HFF-Myc (cell line): ENCODE data around the gene FMN2.

Experiments used
- DNase-seq: peaks from one replicate; pipeline ENCODE4 v3.0.0-alpha.2; 2011; ENCODE audit warnings: low read depth; ENCODE audit errors: extremely low read depth
- H3K4me3 ChIP-seq: replicated peaks from 2 replicates; pipeline ENCODE4 v1.5.1; 2011; ENCODE audit warnings: low read depth, mild to moderate bottlenecking, control low read depth, low read length
- CTCF ChIP-seq: IDR thresholded peaks from 2 replicates; pipeline ENCODE4 v1.5.1; 2012; ENCODE audit warnings: mild to moderate bottlenecking, low read depth, low read length, control low read depth; ENCODE audit errors: missing control alignments

The FMN2 gene

GRCh38 chr1:240111558-240111957 lies 19.9 kb downstream of the FMN2 start:
- no peak overlapping the region for H3K4me3 ChIP-seq
- DNase-seq = no peak
- peak; percentile 6 for TF ChIP-seq CTCF

DNA sequence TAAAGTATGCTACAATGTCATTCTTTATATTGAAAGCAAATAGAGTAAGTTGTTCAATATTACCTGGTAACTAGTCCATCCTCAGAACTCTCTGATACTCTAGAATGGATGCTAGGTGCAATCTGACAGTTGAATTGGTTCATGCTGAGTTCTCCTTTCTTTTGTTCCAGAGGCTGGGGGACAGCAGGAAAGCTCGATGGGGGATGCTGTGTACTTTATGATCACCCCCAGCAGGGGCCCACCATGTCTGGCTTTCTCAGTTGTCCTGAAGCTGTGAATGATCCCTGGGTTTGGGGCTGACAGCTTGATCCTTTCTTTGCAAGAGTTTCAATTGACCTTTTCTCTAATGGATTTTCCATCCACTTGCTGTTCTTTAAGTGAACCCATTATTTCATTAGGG lies 22.5 kb downstream of the FMN2 start:
- TF ChIP-seq CTCF = no peak
- no peak for DNase-seq

DNA sequence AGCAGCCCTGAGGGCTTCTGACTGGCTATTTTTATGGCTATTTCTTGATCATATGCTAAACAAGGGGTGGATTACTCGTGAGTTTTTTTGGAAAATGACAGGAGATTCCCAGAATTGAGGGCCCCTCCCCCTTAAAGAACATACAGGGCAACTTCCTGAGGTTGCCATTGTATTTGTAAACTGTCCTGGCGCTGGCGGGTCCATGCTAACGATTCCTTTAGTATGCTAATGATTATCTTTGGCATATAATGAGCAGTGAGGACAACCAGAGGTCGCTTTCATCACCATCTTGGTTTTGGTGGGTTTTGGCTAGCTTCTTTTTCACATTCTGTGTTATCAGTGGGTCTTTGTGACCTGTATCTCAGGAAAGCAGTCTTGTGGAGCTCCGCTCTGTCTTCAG lies 24.1 kb downstream of the FMN2 start:
- H3K4me3 ChIP-seq = no peak overlapping the region
- no peak for DNase-seq
- TF ChIP-seq CTCF = no peak

More for the DNA sequence above, 22.5 kb downstream of the FMN2 start:
- no peak overlapping the region for H3K4me3 ChIP-seq

DNA sequence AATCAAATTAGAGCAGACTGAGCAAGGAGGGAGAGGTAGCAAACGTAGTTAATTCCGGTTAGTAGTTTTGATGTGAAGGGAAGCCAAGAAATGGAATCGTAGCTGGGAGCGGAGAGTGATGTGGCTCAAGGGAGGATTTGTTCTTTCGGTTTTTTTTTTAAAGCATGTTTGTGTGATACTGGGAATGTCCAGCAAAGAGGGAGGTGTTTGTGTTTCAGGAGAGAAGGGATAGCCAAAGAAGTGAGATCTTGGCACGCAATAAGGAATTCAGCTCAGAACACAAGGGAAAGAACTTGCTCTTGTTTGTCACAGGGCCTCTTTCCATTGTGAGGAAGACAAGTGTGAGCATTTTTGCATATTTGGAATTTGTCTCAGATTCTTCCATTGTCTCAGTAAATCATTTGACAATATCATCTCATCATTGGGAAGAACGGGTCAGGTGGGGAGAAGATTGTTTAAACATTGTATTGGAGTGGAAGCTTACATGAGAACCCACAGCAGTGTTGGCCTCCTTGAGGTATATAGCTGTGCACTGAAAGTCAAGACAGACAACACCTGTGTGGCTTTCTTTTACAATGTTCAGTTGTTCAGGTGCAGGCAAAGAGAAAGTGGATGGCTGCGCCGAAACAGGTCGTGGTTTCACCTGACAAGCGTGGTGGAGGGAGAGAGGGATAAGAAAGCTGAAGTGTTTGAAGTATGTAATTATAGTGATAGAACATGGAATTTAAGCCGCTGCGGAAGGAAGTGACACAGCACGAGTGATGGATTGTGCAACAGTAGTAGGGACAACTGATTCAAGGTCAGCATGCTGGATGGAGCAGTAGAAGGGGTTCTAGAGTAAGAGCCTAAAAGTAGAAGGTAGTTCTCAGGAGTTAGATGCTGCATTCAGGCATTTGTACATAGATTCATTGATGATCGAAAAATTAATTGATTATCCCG lies 25.4 kb downstream of the FMN2 start:
- TF ChIP-seq CTCF = no peak
- DNase-seq = no peak
- H3K4me3 ChIP-seq = no peak overlapping the region

GRCh38 chr1:240117930-240118329 lies 26.2 kb downstream of the FMN2 start:
- H3K4me3 ChIP-seq = no peak overlapping the region
- no peak for TF ChIP-seq CTCF
- no peak for DNase-seq

GRCh38 chr1:240122639-240123613 lies 31.2 kb downstream of the FMN2 start:
- no peak for TF ChIP-seq CTCF
- DNase-seq = no peak
- no peak overlapping the region for H3K4me3 ChIP-seq
